Mucosa of descending colon (tissue), 3 donors: Measurements from ENCODE around the gene TRIM26. TPM values are rescaled to one million over a fixed set of nuclear protein-coding genes. Genes with fewer than 3 reads are reported as not detected.

Source experiments
- ATAC-seq: fragments of 200-7000 bp; cut with Tn5 transposase; one replicate; pipeline ENCODE4 v1.9.1; 2020; ENCODE audit warnings: mild to moderate bottlenecking, moderate library complexity
- DNase-seq, 3 donors: peaks; one replicate each; pipeline ENCODE4 v3.0.0-alpha.2; 2020
- H3K36me3 ChIP-seq: fragments of 200-600 bp; one replicate; pipeline ENCODE4 v1.8.0; 2021; ENCODE audit warnings: low read depth, mild to moderate bottlenecking
- H3K4me1 ChIP-seq: fragments of 200-600 bp; one replicate; pipeline ENCODE4 v1.8.0; 2021; ENCODE audit warnings: low read depth, mild to moderate bottlenecking
- H3K4me3 ChIP-seq: fragments of 200-600 bp; one replicate; pipeline ENCODE4 v1.8.0; 2021; ENCODE audit warnings: mild to moderate bottlenecking
- H3K9me3 ChIP-seq: fragments of 200-600 bp; one replicate; pipeline ENCODE4 v1.8.0; 2021; ENCODE audit warnings: mild to moderate bottlenecking
- intact Hi-C, 2 donors: fragments of 100-400 bp; cut with DNase I in 1 of 2; cut with micrococcal nuclease in 1 of 2; formaldehyde crosslinking; loops; one replicate each; pipeline versions ENCODE4 v1.11.0 to v1.11.1; 2022; cut with DNase I, micrococcal nuclease
- total RNA-seq, 3 donors: library from RNA; stranded (reverse); fragmentation: NEBNext Ultra II Directional in 2 of 3; extraction: Animal tissue kit (Norgen Biotek cat#: 25700) in 2 of 3; gene quantifications; one replicate each; pipeline versions ENCODE4 v1.2.1 to v1.2.4, GENCODE V29; 2021 to 2023
- TF ChIP-seq, protein P1 (sequence below): fragments of 200-600 bp; IDR thresholded peaks from one replicate; pipeline ENCODE4 v1.8.0; 2022; ENCODE audit warnings: antibody characterized with exemption, mild to moderate bottlenecking
- donor health status: DM: no; HTN: no; CAD: no; lungs with moderate emphysema.
- donor health status: DM: no; HTN: no; CAD: no.
- donor health status: DM: no; HTN: yes; CAD: no.

TRIM26 gene
- total RNA-seq, 3 donors from 2014 or later = 52.6 to 58.1 (median 53.0) TPM

- Histone ChIP-seq H3K4me1 (peaks cover 25% of the 10 kb centered on the region), H3K36me3 (no peaks in the 10 kb centered on the region), H3K9me3 (no peaks in the 10 kb centered on the region), H3K4me3 (peak overlapping the region; percentile 39)
- TF ChIP-seq, protein P1, sequence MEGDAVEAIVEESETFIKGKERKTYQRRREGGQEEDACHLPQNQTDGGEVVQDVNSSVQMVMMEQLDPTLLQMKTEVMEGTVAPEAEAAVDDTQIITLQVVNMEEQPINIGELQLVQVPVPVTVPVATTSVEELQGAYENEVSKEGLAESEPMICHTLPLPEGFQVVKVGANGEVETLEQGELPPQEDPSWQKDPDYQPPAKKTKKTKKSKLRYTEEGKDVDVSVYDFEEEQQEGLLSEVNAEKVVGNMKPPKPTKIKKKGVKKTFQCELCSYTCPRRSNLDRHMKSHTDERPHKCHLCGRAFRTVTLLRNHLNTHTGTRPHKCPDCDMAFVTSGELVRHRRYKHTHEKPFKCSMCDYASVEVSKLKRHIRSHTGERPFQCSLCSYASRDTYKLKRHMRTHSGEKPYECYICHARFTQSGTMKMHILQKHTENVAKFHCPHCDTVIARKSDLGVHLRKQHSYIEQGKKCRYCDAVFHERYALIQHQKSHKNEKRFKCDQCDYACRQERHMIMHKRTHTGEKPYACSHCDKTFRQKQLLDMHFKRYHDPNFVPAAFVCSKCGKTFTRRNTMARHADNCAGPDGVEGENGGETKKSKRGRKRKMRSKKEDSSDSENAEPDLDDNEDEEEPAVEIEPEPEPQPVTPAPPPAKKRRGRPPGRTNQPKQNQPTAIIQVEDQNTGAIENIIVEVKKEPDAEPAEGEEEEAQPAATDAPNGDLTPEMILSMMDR = no peak
- ATAC-seq = peak; percentile 87
- intact Hi-C loops = loop anchor here in 1 of 2 donors (10.0 kb wide), 1 partner anchor 181 kb away; no protein-coding TSS in a partner anchor
- DNase-seq = peak; percentile 88 to 95 (median 91)
Measured at GRCh38 chr6:30213957-30214656, 901 bp upstream of the TRIM26 start.

GRCh38 chr6:30213667-30213956 is 406 bp upstream of the TRIM26 start:
- ATAC-seq = no peak
- Histone ChIP-seq H3K4me1 (peaks cover 26% of the 10 kb centered on the region), H3K9me3 (no peaks in the 10 kb centered on the region), H3K36me3 (no peaks in the 10 kb centered on the region), H3K4me3 (peak overlapping the region; percentile 39)
- intact Hi-C loops = loop anchor here in 1 of 2 donors (10.0 kb wide), 1 partner anchor 181 kb away; no protein-coding TSS in a partner anchor
- TF ChIP-seq, protein P1 = no peak
- DNase-seq = no peak

GRCh38 chr6:30211899-30212298 is 1.3 kb downstream of the TRIM26 start:
- no peak for DNase-seq
- intact Hi-C loops = loop anchor here in 1 of 2 donors (10.0 kb wide), 1 partner anchor 183 kb away; no protein-coding TSS in a partner anchor
- Histone ChIP-seq H3K4me1 (peaks cover 41% of the 10 kb centered on the region), H3K4me3 (no peak overlapping the region), H3K9me3 (no peaks in the 10 kb centered on the region), H3K36me3 (no peaks in the 10 kb centered on the region)
- TF ChIP-seq, protein P1 = no peak
- no peak for ATAC-seq

DNA sequence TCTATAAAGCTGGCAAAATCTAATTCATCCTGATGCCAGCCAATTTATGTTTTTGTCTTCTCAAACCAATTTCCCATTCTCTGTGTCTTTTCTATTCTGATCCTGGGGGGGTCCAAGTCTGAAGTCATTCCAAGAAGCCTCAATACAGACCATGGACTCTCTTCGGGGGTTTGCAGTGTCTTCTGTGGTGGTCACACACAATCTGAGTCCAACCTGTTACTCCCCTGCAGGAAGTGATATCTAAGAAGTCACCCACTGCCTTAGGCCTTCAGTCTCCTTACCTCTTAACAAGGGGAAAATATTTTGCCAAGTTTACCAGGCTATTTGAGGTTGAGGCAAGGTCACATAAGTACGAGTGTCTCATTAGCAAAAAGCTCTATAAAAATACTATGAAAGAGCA is 1.9 kb downstream of the TRIM26 start:
- ATAC-seq = no peak
- TF ChIP-seq, protein P1 = no peak
- intact Hi-C loops = loop anchor here in 1 of 2 donors (10.0 kb wide), 1 partner anchor 183 kb away; no protein-coding TSS in a partner anchor
- Histone ChIP-seq H3K4me3 (no peak overlapping the region), H3K36me3 (no peaks in the 10 kb centered on the region), H3K4me1 (peaks cover 47% of the 10 kb centered on the region), H3K9me3 (no peaks in the 10 kb centered on the region)
- no peak for DNase-seq

GRCh38 chr6:30207619-30208295 is 5.4 kb downstream of the TRIM26 start:
- Histone ChIP-seq H3K4me1 (peaks cover 53% of the 10 kb centered on the region), H3K9me3 (no peaks in the 10 kb centered on the region), H3K4me3 (no peak overlapping the region), H3K36me3 (no peaks in the 10 kb centered on the region)
- TF ChIP-seq, protein P1 = no peak
- intact Hi-C loops = no loop called here
- ATAC-seq = peak; percentile 74
- peak in 2 of 3 donors; percentile 38 to 48 for DNase-seq
